Omental fat pad (tissue), 4 donors: Measurements from ENCODE around the gene KBTBD7. TPM values are rescaled to one million over a fixed set of nuclear protein-coding genes. Genes with fewer than 3 reads are reported as not detected.

ENCODE experiments used
- ATAC-seq: fragments of 150-250 bp; one replicate; pipeline ENCODE4 v1.9.1; 2016; ENCODE audit warnings: mild to moderate bottlenecking, moderate library complexity; ENCODE audit not compliant: low FRiP score
- DNase-seq: peaks from one replicate; pipeline ENCODE4 v3.0.0-alpha.2; 2019; ENCODE audit warnings: low spot score
- total RNA-seq, 4 donors: library from RNA; depleted of rRNA; stranded (reverse); fragments of >200 nt; gene quantifications; one replicate each; pipeline ENCODE4 v1.1.0, GENCODE V29; 2016
- TF ChIP-seq, protein P1 (sequence below), 3 donors: fragments of 450-650 bp; IDR thresholded peaks; one replicate each; pipeline ENCODE4 v1.5.1; 2016 to 2017; ENCODE audit warnings: antibody characterized with exemption in 3 of 3, mild to moderate bottlenecking in 3 of 3, moderate library complexity in 2 of 3

Gene KBTBD7
- total RNA-seq, 4 donors from 2014 or later: 1.9 to 7.7 (median 4.6) TPM

DNA sequence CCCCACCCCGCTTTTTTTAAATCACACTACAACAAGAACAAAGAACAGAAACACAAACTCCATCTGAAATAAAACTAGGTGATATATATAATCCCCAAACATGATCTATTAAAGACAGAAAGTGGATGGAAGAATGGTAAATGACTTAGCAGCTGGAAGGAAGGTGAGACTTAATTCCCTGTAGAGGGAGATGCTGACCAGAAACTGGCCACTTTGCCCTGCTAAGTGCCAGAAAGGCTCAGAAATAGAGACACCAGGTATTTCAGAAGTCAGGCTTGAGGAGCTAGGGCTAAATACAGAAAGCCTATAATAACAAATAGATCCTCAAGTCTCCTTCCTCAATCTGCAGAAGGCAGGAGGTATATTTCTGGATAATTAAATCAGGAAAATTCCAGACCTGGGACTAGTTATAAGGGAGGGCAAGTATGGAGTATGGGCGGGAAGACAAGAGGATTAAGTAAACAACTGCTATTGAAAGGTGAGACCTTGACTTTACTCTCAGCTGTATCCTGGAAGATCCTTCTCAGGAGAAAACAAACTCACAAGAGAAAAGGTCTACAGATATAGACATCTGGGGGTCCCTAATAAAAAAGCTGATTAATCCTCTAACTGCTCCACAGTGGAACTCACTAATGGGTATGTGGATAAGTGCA, 36.8 kb upstream of the KBTBD7 start:
- DNase-seq (no peak), ATAC-seq (no peak)
- TF ChIP-seq, protein P1, sequence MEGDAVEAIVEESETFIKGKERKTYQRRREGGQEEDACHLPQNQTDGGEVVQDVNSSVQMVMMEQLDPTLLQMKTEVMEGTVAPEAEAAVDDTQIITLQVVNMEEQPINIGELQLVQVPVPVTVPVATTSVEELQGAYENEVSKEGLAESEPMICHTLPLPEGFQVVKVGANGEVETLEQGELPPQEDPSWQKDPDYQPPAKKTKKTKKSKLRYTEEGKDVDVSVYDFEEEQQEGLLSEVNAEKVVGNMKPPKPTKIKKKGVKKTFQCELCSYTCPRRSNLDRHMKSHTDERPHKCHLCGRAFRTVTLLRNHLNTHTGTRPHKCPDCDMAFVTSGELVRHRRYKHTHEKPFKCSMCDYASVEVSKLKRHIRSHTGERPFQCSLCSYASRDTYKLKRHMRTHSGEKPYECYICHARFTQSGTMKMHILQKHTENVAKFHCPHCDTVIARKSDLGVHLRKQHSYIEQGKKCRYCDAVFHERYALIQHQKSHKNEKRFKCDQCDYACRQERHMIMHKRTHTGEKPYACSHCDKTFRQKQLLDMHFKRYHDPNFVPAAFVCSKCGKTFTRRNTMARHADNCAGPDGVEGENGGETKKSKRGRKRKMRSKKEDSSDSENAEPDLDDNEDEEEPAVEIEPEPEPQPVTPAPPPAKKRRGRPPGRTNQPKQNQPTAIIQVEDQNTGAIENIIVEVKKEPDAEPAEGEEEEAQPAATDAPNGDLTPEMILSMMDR (IDR thresholded peaks at IDR 0.05): no peak

DNA sequence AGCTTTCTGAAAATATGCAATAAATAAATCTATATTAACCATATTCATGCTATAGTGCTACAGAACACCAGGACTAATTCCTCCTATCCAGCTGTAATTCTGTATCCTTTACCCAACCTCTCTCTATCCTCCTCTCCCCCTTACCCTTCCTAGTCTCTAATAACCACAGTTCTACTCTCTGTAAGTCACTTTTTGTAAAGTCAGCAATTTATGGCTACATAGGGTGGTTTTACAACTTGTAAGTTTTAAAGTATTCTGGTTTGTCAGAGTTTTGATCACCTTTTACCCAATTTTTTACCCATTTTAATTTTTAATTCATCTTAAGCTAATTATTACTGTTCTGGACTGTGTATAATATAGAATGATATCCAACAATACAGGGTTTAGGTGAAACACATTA, 35.0 kb upstream of the KBTBD7 start:
- ATAC-seq: no peak
- no peak for DNase-seq
- TF ChIP-seq, protein P1 (IDR thresholded peaks at IDR 0.05): no peak

DNA sequence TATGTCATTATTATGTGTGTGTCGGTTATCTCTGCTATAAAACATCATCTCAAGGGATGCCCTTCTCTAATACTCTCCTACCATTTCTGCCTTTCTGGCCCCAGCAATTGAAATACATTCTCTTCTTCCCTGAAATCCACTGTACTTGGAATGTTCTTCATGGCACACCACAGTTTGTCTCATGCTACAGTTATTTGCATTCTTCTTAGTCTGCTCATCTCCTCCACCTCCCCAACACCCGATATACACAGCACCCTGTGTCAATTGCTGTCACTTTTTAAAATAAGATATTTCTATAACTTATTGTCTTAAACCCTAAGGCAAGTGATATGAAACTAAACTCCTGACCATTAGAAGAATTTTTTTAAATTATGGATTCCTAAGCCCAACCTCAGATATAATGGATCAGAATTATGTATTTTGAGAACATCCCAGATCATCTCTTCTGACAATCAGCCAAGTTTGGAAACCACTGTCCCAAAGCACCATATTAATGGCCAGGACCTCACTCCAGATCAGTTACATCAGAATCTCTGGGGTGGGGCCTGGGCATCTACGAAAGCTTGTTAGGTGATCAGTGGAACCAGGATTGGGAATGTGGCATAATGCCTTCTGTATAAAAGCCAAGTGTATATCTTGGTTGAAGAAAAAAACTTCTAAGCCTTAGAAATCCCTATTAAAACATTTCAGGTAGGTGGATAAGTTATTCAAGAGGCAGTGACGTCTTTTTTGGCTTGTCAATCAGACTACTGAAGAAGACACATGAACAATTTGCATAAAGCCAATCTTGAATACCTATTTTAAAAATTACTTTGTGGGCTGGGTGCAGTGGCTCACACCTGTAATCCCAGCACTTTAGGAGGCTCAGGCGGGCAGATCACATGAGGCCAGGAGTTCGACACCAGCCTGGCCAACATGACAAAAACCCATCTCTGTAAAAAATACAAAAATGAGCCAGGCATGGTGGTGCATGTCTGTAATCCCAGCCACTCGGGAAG, 30.0 kb upstream of the KBTBD7 start:
- no peak for DNase-seq
- TF ChIP-seq, protein P1 (IDR thresholded peaks at IDR 0.05): no peak

DNA sequence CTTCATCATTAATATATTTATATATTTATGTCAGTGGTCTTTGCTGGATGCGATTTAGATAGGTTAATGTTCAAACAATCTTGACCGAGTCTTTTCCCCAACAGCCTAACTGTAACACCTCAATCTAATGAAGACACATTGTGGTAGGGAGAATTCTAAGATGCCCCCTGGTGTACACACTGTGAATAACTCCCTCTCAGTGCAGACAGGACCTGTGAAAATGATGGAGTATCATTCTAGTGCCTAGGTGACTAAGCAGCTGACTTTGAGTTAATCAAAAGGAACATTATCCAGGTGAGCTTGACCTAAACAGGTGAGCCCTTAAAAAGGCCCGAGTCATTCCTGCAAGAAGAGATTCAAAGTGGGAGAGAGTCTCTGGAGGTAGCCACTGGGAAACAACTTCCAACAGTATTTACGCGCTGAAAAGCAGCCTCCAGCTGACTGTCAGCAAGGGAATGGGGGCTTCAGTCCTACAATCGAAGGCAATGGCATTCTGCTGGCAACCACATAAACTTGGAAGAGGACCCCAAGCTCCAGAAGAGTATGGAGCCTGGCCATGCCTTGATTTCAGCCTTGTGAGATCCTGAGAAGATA, 28.0 kb upstream of the KBTBD7 start:
- DNase-seq: no peak
- ATAC-seq: no peak
- TF ChIP-seq, protein P1 (IDR thresholded peaks at IDR 0.05): peak in 1 of 3 donors; percentile 18

More for the DNA sequence above, 30.0 kb upstream of the KBTBD7 start:
- ATAC-seq: no peak

DNA sequence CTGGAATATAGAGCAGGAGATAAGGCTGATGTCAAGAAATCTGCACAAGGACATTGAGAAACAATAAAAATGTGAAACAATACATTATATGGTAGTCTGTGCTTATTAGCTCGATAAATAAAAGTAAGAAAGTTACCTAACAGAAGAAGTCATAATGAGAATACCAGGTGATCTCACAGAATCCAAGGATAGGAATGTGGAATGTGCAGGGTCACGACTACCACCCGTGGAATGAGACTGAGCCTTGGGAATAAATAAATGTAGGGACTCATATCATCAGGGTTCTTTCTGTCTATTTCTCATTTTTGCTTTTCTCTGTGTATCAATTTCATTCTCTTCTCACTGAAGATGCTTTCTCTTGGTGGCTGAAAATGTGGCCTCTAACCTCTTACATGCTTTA, 26.0 kb upstream of the KBTBD7 start:
- TF ChIP-seq, protein P1 (IDR thresholded peaks at IDR 0.05): no peak
- DNase-seq: no peak

DNA sequence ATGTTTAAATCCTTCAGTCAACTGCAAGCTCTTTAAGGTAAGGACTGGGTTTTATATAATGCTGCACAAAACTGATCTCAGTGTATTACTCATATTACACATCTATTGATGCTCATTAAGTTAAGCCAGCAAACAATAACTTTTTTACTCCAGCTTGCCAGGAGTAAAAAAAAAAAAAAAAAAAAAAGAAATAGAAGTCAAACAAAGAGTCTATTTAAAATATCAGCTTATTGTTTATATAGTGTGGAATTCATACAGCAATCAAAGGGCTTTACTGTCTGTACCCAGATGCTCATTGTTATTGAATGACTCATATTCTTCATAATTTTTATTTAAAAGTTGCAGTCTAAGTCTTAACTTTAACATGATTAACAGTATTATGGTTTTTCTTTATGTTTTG, 21.8 kb upstream of the KBTBD7 start:
- ATAC-seq: no peak
- no peak for DNase-seq
- TF ChIP-seq, protein P1 (IDR thresholded peaks at IDR 0.05): no peak

More for the DNA sequence above, 26.0 kb upstream of the KBTBD7 start:
- ATAC-seq: no peak
